ENCODE measurements around the gene TRIM40.

TRIM40 gene

DNA sequence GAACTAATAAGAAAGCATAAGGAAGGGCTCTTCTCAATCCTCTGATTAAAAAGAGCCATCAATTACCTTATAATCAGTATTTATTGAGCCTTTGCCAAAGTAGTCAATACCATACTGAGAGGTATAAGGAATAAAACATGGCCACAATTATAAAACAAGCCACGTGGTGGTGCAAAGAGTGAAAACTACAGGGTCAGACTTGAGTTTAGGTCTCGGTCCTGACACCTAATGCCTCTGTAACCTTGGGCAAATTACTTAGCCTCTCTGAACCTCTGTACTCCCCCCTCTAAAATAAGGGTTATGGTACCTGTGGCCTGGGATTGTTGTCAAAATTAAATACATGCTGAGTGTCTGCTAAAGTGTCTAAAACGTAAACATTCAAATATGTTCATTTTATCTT is 13.3 kb downstream of the TRIM40 start:
- no peak for DNase-seq (ENCODE audit: low read depth)

DNA sequence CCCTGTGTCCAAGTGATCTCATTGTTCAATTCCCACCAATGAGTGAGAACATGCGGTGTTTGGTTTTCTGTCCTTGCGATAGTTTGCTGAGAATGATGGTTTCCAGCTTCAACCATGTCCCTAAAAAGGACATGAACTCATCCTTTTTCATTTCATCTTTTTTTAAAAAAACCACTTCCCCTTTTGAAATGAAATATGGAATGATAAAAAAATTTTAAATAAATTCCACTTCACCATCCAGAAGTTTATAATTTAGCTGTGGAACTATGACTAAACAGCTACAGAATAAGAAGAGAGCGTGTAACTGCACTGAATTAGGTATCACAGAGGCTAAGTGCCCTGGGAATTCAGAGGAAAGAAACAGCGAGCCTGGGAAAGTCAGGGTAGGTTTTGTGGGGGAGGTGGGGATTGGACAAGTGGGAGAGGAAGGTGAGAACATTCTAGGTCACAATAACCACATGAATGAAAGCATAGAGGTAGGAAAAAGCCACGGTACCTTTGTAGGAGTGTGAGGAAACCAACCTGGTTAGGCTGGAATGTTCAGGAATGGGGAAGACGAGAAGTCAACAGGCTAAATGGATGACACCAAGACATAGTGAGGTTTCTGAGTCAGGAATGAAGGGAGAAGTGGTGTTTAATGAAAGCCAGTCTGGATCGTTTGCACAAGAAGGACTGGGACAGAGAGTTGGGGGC is 14.1 kb downstream of the TRIM40 start:
- no peak for DNase-seq (ENCODE audit: low read depth)

DNA sequence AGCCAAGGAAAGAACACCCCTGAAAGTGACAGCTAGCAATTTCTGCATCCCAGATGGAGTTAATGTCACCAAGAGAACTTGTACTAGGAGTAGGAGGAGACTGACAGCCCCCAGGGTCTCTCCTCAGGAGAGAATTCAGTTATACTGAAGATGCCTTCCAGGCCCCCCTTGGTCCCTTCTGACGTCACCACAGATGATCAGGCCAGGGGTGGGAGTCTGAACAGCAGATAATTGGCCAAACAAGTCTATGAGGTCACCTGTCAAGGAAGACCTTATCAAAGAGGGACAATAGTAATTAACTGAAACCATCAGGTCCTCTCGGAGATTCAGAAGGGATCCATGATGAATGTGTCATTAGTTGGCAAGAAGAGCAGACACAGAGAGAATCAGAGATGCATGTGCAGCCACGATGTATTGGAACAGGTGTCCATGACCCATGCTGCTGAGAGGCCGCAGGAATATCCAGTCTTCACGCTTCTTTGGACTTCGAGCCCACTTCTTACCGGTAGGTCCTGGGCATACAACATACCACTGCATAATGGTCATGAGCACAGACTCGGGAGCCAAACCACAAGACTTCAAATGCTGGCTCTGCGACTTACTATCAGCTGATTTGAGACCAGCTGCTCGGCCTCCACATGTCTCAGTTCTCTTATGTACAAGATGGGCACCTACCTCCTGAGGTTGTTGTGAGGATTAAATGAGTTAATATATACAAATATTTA is 14.9 kb downstream of the TRIM40 start:
- DNase-seq (ENCODE audit: low read depth) = no peak

DNA sequence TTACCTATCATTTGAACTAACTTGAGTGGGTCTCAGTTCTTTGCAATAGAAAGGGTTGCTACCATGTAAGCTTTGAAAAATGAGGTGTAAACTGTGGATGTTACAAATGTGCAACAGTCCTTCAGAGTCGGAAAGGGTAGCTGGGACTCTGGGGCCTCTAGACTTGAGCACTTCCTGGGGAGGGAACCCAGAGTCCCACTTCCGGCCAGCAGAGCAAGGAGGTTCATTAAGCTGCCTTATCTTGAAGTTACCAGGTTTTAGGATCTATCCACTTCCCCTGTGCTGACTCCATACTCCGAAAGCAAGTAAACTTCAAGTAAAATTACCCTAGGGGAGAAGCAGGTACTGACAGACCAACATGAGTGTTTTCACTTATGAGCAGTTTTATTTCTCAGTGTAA is 15.6 kb downstream of the TRIM40 start:
- no peak for DNase-seq (ENCODE audit: low read depth)

DNA sequence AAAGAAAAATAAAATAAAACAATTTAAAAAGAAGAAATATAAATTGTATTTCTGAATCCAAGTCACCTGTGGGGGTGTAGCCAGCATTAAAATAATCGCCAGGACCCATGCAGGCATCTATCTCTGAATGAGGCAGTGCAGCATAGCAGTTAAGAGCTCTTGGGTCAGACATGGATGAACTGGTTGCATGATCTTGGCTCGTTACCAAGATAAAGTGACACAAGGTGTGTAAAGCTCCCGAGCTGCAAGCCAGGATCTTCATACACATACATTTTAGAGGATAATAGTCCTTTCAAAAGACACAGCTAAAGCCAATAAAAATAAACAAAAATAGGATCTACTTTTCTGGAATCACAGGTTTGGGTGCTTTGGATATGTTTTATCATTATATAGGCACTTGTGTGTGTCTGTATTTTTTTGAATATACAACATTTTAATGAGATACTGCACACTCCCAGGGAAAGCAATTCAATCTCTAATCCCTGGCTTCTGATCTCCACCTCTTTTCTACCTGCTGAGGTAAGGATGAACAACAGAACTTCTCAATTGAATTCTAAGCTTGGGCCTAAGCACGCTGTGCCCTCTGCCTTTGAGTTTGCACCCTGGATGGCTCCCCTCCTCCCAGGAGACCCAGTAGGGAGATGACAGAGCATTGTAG is 16.2 kb downstream of the TRIM40 start:
- DNase-seq (ENCODE audit: low read depth) = no peak

DNA sequence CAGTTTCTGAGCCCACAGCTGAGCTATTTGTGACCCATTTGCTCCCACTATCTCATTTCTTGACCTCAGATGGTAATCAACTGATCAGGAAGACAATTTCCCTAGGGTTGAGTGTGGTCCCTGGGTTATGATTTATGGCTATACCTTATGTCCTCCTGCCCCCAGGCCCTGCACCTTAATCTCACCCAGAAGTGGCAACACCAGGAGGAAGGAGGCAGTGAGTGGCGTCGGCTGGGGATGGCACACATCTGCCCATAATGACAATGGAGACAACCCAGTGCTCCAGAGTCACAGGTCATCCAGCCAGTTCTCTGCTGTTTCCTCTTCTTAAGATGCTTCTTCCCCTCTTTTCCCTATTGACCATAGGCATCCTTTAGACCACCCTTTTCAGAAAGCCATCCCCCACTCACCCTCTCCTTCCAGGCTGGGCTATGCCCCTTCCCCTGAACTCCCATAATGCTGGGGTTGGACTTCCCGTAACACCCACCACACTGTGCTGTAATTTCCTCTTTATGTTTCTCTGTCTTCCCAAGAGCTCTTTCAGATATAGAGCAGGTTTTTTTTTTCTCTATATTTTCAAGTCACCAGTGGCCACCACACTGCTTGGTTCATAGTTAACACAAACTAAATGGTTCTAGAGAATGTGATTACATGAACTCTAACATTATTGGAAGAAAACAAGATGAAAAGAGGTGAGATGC is 17.1 kb downstream of the TRIM40 start:
- DNase-seq (ENCODE audit: low read depth) = no peak

DNA sequence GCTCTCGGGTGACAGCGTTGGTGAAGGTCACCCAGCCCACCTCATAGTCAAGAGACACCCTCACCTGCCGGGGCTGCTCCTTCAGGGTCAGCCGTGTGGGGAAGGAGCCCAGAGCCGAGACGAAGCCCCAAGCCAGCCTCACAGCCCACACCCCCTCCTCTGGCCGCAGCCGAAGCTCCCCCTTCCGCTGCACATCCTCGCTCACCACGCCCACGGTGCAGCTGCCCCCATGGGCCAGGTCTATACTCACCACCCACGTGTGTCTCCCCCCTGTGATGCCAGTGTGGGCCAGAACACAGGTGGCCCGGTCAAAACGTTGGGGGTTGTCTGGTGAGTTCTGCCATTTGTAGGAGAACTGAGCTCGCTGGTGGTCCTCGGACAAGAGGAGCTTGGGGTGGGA is 18.1 kb downstream of the TRIM40 start:
- no peak for DNase-seq (ENCODE audit: low read depth)

DNA sequence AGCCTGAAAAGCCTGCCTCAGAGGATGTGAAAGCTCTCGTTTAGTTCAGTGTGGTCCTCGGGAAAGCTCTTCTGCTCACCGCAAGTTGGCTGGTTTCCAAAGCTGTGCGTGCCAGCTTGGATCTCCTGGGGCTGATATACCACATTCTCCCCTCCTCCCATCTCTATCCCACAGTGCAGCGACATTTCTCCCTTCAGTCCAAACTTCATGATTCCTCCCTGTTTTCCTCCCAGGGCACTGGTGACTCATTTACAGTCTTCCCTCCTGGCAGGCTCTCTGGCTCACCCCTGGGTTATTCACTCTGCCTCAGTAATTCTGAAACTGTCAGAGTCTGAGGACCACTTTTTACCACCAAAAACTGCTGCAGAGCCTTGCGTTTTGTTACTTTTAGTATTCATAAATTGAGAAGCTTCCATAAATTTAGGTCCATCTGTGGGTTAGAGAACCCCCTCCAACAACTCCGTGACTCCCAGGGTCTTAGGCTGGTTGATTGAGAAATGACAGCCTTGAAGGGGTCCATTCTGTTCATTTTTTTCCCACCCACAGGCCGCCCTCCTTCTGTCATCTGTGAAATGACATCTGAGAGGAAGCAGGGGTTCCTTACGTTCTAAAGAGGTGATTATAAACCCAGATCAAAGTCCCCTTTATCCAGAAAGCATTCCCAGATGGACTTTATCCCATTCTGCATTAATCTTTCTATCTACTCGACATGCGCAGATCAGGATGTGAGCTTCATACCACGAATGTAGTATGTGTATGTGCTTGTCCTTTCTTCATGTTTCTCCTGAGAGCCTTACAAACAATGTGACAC is 19.0 kb downstream of the TRIM40 start:
- DNase-seq (ENCODE audit: low read depth) = no peak

DNA sequence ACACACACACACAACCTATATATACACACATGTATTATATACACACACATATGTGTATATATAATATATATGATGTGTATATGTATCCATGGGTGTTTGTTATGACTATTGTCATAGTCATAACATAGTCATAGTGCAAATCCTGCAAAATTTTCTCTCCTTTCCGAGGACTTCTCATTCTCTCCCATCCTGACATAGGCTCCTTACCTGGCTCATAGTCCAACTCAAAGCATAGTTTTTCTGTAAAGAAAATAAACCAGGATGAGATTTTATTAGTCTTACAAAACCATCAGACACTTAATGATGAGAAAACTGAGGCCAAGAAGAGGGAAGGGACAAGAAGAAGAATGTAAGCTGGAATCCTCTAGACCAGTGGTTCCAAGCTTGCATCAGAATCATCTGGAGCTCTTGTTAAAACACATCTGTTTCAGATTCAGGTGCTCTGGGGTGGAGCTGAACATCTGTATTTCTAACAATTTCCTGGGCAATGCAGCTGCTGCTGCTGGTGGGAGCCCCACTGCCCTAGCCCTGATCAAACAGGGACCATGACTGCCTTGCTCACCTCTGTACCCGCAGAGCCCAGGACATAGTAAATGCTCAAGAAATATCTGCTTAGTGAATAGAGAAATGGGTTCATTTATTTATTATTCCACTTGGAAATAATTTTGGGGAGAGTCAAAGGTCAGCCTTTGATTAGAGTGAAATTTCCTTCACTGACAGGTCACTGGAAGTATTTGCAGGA is 19.8 kb downstream of the TRIM40 start:
- no peak for DNase-seq (ENCODE audit: low read depth)

DNA sequence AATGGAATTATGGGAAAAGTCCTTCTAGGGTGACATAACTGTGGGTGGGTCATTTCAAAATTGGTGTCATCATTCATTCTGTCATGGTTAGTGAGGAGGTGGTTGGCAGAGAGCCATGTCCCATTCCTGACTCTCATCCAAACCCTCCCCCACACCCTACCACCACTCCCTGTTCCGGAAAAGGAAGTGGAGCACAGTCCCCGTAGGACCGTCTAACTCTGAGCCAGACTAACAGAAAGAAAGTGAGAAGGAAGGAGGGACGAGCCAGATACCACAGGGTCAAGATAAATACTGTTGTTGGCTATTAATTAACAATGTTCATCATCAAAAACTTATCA is 20.3 kb downstream of the TRIM40 start:
- no peak for DNase-seq (ENCODE audit: low read depth)

DNA sequence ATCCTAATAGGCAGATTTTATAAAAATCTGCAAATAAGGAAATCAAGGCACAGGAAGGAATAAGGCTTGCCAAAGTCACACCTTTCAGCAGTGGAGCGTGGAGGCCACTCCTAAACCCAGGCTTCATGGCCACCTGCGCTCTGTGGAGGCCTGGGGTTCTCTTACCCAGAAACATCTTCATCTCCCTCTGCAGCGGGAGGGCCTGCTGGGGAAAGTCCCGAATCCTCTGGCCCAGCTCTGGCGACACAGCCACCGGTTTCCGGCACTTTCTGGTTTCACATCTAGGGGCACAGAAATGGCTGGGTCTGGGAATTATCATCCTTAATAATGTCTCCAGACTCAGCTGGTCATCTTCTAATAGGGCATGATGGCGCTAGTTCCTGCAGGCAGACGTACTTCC is 20.8 kb downstream of the TRIM40 start:
- no peak for DNase-seq (ENCODE audit: low read depth)

DNA sequence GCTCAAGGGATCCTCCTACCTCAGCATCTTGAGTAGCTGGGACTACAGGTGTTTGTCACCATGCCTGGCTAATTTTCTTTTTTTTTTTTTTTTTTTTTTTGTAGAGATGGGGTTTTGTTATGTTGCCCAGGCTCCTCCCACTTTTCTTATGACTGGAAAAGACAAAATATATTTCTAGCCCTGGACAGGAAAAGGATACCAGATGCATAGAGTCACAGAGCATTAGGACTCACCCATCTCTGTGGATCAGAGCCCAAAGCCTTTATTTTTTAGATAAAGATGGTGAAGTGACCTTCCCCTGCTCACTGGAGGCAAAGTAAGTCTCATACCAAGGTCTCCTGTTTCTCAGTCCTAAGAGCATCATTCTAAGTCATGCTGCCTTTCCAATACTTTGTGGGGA is 21.6 kb downstream of the TRIM40 start:
- no peak for DNase-seq (ENCODE audit: low read depth)

DNA sequence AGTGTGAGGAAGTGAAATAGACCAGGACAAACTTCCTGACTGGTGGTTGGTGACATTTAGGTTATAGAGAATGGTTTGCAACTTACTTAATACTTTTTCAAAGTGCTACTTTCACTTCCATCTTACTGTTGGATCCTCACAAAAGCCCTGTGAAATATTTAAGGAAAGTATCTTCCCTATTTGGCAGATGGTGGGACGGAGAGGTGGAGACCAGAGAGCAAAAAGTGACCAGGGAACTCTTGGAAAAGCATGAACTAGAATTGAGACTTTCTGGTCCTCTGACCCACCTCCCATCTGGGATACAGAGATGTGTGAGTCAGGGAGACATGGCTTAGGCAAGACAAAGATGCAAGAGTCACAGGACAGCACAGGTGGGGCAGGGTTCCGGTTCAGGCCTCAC is 22.1 kb downstream of the TRIM40 start:
- no peak for DNase-seq (ENCODE audit: low read depth)

DNA sequence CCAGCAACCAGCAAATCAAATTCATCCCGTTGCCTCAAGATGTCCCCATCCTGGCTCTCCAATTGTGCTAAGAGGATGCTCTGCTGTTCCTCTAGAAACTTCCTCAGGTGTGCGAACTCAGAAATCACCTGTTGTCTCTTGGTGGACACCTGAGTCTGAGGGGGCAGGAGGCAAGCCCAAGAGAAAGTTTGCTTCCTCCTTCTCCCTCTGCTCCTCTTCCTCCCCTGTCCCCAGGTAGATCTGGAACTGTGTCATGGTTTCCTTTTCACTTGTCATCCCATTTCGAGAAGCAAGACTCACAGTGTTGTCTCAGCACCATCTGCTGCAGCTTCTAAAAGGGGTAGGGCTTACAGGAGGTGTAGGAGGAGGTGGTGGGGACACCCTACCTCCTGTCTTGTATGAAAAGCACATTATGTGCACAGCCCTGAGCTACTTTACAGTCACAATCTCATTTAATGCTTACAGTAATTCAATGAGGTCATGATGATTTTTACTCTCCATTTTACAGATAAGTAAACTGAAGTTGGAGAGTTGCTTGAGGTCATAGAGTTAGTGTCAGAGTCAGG is 22.6 kb downstream of the TRIM40 start:
- DNase-seq (ENCODE audit: low read depth) = no peak

DNA sequence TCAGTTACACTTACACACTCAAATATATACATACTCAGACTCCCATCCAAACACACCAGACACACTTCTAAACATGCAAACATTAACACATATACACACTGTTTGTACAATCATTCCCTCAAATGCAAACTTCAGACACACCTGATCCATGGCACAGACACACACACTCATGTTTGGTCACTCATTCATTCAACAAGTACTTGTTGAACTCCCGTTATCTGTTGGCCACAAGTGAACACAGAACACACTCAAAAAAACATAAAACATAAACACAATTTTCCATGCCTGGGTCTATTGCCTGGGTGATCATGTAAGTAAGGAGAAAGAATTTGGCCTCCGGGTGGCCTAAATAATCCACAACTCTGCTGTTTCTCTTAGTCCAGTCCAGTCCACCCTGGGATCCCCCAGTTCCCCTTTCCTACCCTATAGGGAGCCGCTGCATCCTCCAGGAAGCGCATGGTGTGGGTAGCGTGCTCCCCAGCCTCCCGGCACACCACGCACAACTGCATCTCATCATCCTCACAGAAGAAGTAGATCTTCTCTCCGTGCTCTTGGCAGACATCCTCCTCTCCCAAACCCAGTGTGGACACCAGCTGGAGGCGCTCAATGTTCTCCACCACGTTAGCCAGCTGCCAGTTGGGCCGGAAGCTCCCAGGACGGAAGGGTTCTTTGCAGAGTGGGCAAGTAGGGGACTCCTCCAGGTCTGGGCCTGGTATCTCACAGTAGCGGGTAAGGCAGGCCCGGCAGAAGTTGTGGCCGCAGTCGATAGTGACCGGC is 24.3 kb downstream of the TRIM40 start:
- DNase-seq (ENCODE audit: low read depth) = no peak

DNA sequence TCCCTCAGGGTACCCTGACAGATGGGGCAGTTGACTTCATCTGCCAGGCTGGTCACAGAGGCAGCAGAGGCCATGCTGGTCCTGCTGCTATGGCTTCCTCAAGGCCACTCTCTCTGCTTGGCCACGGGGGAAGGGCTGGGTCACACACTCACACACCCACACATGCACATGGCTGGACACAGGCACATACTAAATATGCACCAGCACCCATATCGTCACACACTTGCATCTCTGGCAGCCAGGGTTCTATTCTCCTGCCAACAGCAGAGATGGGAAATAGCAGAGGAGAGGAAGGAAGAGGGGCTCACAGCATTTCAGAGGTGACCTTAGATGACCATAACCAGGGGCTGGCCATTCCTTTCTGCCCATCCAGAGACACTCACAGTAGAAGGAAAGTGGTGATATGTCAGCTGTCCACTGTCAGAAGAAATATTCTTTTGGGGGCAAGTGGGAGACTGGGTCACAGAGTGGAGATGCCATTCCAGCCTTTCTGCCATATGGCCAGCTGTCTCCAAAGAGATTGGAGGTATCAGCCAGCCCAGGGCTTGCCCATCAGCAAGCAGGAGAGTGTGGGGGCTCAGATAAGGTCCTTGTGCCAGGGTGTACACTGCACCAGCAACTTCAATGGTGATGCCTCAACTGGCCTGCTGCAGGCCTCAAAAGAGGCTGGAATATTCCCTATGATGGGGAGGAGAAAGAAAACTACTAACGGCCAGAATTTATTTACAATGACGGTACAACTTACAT is 25.0 kb downstream of the TRIM40 start, which contains the start of gene TRIM10:
Gene TRIM10, minus strand, starts transcription at position 427 of the 747 bp plus-strand sequence. Its CDS starts 353 bp downstream, at position 74.
- no peak for DNase-seq (ENCODE audit: low read depth)

DNA sequence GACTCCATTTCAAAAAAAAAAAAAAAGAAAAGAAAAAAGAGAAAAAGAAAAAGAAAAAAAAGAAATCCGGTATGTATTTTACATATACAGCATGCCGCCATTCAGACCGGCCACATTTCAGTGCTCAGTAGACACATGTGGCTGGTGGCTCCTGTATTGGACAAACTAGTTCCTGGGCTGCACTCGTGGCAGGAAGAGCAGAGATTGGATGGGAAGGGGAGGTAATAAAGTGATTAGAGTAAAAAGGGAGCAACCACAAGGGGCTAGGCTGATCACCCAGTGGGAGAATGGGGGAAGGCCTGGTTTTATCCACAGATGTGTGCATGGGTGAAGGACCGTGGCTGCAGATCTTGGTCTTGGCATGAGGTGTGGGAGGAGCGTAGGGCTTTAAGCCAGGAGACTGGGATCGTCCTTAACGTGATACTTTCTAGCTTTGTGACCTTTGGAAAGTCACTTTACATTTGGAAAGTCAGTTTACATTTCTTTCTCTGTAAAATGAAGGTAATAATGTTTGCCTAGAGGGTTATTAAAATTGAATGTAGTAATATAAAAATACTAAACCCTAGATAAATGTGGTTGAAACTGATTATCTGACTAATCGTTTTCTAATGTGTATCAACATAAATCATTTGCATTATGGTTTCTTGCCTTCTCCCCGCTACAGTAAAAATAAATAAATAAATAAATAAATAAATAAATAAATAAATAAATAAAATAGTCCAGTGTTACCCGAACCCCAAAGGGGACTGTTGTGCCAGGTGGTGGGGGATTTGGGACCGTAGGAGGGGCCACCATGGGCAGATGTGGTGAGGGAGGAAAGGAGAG is 26.5 kb downstream of the TRIM40 start:
- no peak for DNase-seq (ENCODE audit: low read depth)

Measured in stimulated activated CD8-positive, alpha-beta memory T cell treated with anti-CD3 and anti-CD28 coated beads, Interleukin-15, amount 100 ng/mL, for 1 hour (primary cell).